K562 (cell line): Measurements from ENCODE around the gene LRRTM4.

Source experiments
- BDP1 ChIP-seq: IDR thresholded peaks from 3 replicates; pipeline ENCODE4 v1.6.1; 2011; ENCODE audit not compliant: insufficient read length, insufficient read depth
- EGR1 ChIP-seq: fragments of 450-650 bp; conservative IDR thresholded peaks from 2 replicates; pipeline ENCODE4 v1.6.1; 2017; ENCODE audit warnings: mild to moderate bottlenecking
- FOXP1 ChIP-seq: sonication (generic); formaldehyde crosslinking; IDR thresholded peaks from 2 replicates; pipeline ENCODE4 v1.8.0; 2022; ENCODE audit warnings: mild to moderate bottlenecking, missing genetic modification reagents
- RAD21 ChIP-seq, 2 experiments: fragments of 250-450 bp in 1 of 2; fragments of 450-650 bp in 1 of 2; sonication (Bioruptor Pico) in 1 of 2; formaldehyde crosslinking in 1 of 2; IDR thresholded peaks in 1 of 2; conservative IDR thresholded peaks in 1 of 2; 2 replicates each; pipeline versions ENCODE4 v1.4.0 to v1.8.0; 2020 to 2022; ENCODE audit warnings: mild to moderate bottlenecking in 2 of 2, moderate library complexity in 1 of 2
- RNF2 ChIP-seq: sonication (generic); IDR thresholded peaks from 2 replicates; pipeline ENCODE4 v1.6.1; 2016
- SIN3A ChIP-seq, 2 experiments: fragments of 150-350 bp in 1 of 2; IDR thresholded peaks; 2 replicates each; pipeline ENCODE4 v1.6.1; 2011 to 2016; ENCODE audit warnings: borderline replicate concordance in 2 of 2, low read depth in 2 of 2, low read length in 2 of 2, mild to moderate bottlenecking in 2 of 2, moderate library complexity in 2 of 2; ENCODE audit not compliant: control insufficient read depth in 1 of 2
- TF ChIP-seq, protein P1 (sequence below), 3 experiments: IDR thresholded peaks in 2 of 3; conservative IDR thresholded peaks in 1 of 3; 2 replicates each; pipeline ENCODE4 v1.5.1; 2011 to 2012; ENCODE audit warnings: low read length in 3 of 3, mild to moderate bottlenecking in 3 of 3, control low read depth in 2 of 3, improper control_type of control experiment in 1 of 3, inconsistent platforms in 1 of 3, low read depth in 1 of 3, mixed read lengths in 1 of 3, moderate library complexity in 1 of 3; ENCODE audit not compliant: insufficient read depth in 2 of 3

DNA sequence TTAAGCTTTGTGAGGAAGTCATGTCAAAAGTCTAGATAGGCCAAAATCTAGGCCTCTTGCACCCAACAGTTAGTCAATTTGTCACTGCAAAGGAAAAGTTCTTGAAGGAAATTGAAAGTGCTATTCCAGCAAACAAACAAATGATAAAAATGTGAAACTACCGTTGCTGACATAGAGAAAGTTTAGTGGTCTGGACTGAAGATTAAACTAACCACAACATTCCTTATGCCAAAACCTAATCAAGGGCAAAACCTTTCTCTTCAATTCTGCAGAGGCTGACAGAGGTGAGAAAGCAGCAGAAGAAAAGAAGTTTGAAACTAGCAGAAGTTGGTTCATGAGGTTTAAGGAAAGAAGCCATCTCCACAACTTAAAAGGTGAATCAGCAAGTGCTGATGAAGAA lies 44.0 kb upstream of the LRRTM4 start:
- TF ChIP-seq EGR1 = no peak
- TF ChIP-seq, protein P1, sequence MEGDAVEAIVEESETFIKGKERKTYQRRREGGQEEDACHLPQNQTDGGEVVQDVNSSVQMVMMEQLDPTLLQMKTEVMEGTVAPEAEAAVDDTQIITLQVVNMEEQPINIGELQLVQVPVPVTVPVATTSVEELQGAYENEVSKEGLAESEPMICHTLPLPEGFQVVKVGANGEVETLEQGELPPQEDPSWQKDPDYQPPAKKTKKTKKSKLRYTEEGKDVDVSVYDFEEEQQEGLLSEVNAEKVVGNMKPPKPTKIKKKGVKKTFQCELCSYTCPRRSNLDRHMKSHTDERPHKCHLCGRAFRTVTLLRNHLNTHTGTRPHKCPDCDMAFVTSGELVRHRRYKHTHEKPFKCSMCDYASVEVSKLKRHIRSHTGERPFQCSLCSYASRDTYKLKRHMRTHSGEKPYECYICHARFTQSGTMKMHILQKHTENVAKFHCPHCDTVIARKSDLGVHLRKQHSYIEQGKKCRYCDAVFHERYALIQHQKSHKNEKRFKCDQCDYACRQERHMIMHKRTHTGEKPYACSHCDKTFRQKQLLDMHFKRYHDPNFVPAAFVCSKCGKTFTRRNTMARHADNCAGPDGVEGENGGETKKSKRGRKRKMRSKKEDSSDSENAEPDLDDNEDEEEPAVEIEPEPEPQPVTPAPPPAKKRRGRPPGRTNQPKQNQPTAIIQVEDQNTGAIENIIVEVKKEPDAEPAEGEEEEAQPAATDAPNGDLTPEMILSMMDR (IDR thresholded peaks at IDR 0.05 in 2 of 3, conservative IDR thresholded peaks at IDR 0.05 in 1 of 3; ENCODE audit: insufficient read depth in 2 of 3, low read depth in 1 of 3, low read length in 3 of 3) = no peak
- TF ChIP-seq BDP1 = no peak
- TF ChIP-seq FOXP1 (CRISPR knock-in tag) = no peak
- no peak for TF ChIP-seq RNF2
- TF ChIP-seq SIN3A (IDR thresholded peaks at IDR 0.05; ENCODE audit: borderline replicate concordance in 2 of 2, control insufficient read depth in 1 of 2, low read depth in 2 of 2, low read length in 2 of 2) = no peak
- TF ChIP-seq RAD21 (CRISPR knock-in tag; conservative IDR thresholded peaks at IDR 0.05 in 1 of 2, IDR thresholded peaks at IDR 0.05 in 1 of 2) = no peak
